Measurements from ENCODE around the gene SYS1. TPM values are rescaled to one million over a fixed set of nuclear protein-coding genes. Genes with fewer than 3 reads are reported as not detected.

The SYS1 gene
- polyA plus RNA-seq, 1 donor, result 18.7 TPM

Other genes with a start within 250 kb of the SYS1 start
- not detected for gene WFDC5, start 248.0 kb upstream of the SYS1 start, polyA plus RNA-seq (ENCODE audit: insufficient read length)
- gene WFDC12, start 238.7 kb upstream of the SYS1 start, polyA plus RNA-seq (ENCODE audit: insufficient read length), result not detected
- not detected for gene PI3, start 188.3 kb upstream of the SYS1 start, polyA plus RNA-seq (ENCODE audit: insufficient read length)
- gene SEMG1, start 156.1 kb upstream of the SYS1 start, polyA plus RNA-seq (ENCODE audit: insufficient read length), result not detected
- not detected for gene SEMG2, start 141.8 kb upstream of the SYS1 start, polyA plus RNA-seq (ENCODE audit: insufficient read length)
- gene SLPI, start 108.6 kb upstream of the SYS1 start, polyA plus RNA-seq (ENCODE audit: insufficient read length), result not detected
- gene RBPJL, start 56.3 kb upstream of the SYS1 start, polyA plus RNA-seq (ENCODE audit: insufficient read length), result not detected
- gene MATN4, start 54.9 kb upstream of the SYS1 start, polyA plus RNA-seq (ENCODE audit: insufficient read length), result 0.45 TPM
- gene SDC4, start 14.7 kb upstream of the SYS1 start, polyA plus RNA-seq (ENCODE audit: insufficient read length), result 7.2 TPM
- 0.89 TPM for gene TP53TG5, start 15.2 kb downstream of the SYS1 start, polyA plus RNA-seq (ENCODE audit: insufficient read length)
- 25.0 TPM for gene DBNDD2, start 45.1 kb downstream of the SYS1 start, polyA plus RNA-seq (ENCODE audit: insufficient read length)
- 83.3 TPM for gene PIGT, start 53.0 kb downstream of the SYS1 start, polyA plus RNA-seq (ENCODE audit: insufficient read length)
- gene WFDC2, start 106.6 kb downstream of the SYS1 start, polyA plus RNA-seq (ENCODE audit: insufficient read length), result not detected
- gene SPINT3, start 152.5 kb downstream of the SYS1 start, polyA plus RNA-seq (ENCODE audit: insufficient read length), result not detected
- gene WFDC6, start 176.3 kb downstream of the SYS1 start, polyA plus RNA-seq (ENCODE audit: insufficient read length), result not detected
- gene EPPIN, start 184.2 kb downstream of the SYS1 start, polyA plus RNA-seq (ENCODE audit: insufficient read length), result 0.12 TPM
- not detected for gene WFDC8, start 216.1 kb downstream of the SYS1 start, polyA plus RNA-seq (ENCODE audit: insufficient read length)

Measured in hindlimb muscle (tissue), 1 donor.